Activated CD8-positive, alpha-beta memory T cell treated with anti-CD3 and anti-CD28 coated beads, Interleukin-2, amount 10 ng/mL, durations not matched to agents 7 days and 5 days (primary cell): ENCODE results near the gene PSMA5. TPM values are rescaled to one million over a fixed set of nuclear protein-coding genes. Genes with fewer than 3 reads are reported as not detected.
"Not testable (repeated sequence)": the region's sequence is repeated elsewhere in the genome, so short reads cannot be mapped to it uniquely, and the experiment has no call there.

Experiments used
- ATAC-seq: fragments of 150-1000 bp; cut with Tn5 transposase; one replicate; pipeline ENCODE4 v1.10.0; 2021; ENCODE audit warnings: moderate library complexity
- CTCF ChIA-PET: fragments of 350-600 bp; sonication (Branson Sonifier 250); formaldehyde crosslinking; loops from one replicate; lab custom pipeline; 2021; ENCODE audit warnings: antibody characterized with exemption; lab: Charles Lee
- DNase-seq: peaks from one replicate; pipeline ENCODE4 v3.0.0-alpha.2; 2020
- H3K27ac Mint-ChIP-seq: one replicate; pipeline ENCODE4 v1.8.0; 2021; ENCODE audit warnings: mild to moderate bottlenecking, mixed read lengths
- H3K27me3 Mint-ChIP-seq: one replicate; pipeline ENCODE4 v1.8.0; 2021; ENCODE audit warnings: mixed read lengths
- H3K36me3 Mint-ChIP-seq: one replicate; pipeline ENCODE4 v1.8.0; 2021; ENCODE audit warnings: mild to moderate bottlenecking, mixed read lengths
- H3K4me1 Mint-ChIP-seq: one replicate; pipeline ENCODE4 v1.8.0; 2021; ENCODE audit warnings: mixed read lengths
- H3K4me3 Mint-ChIP-seq: one replicate; pipeline ENCODE4 v1.8.0; 2021; ENCODE audit warnings: mild to moderate bottlenecking, moderate library complexity, mixed read lengths
- H3K9me3 Mint-ChIP-seq: one replicate; pipeline ENCODE4 v1.8.0; 2022; ENCODE audit warnings: low read depth, mixed read lengths
- total RNA-seq, 2 experiments: library from RNA; stranded (reverse); gene quantifications; one replicate each; pipeline ENCODE4 v1.2.3, GENCODE V29; 2021

PSMA5 gene
- total RNA-seq, 2 experiments from 2014 or later: 178 to 211 TPM

DNA sequence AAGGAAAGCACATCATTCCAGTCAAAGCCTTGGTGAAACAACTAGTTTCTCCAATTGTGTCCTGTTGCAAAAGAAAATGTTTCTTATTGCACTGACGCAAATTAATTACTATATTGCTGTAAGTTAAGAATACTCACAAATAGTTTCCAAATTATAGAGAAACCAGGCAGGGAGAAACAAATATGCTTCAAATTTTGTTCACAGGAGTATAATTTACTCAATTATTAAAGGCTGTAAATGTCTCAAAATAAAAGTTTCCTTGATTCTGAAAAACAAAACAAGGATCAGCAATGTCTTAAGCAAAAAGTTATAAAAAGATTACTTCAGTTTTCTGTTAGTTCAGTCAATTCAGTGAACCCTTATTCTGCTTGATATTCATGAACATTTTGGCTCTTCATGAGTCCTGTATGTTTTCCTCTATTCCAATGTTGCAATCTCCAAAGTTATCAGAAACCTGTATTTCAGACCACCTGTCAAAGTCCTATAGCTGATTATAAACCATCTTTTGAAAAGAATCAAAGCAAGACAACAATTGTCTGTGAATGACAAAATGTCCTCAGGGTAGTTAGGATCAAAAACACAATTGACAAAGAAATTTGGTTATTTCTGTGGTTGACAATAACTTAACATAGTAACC lies 28.4 kb upstream of the PSMA5 start:
- Mint-ChIP-seq H3K36me3 (peaks cover 15% of the 10 kb centered on the region), H3K9me3 (peaks cover 10% of the 10 kb centered on the region), H3K27me3 (peaks cover 53% of the 10 kb centered on the region), H3K27ac (no peak overlapping the region), H3K4me1 (no peaks in the 10 kb centered on the region), H3K4me3 (no peak overlapping the region)
- no peak for ATAC-seq
- no peak for DNase-seq
- CTCF ChIA-PET: interaction anchor here (1.6 kb wide), 1 partner anchor 14 kb away, joined by 3 read pairs; no protein-coding TSS in a partner anchor

DNA sequence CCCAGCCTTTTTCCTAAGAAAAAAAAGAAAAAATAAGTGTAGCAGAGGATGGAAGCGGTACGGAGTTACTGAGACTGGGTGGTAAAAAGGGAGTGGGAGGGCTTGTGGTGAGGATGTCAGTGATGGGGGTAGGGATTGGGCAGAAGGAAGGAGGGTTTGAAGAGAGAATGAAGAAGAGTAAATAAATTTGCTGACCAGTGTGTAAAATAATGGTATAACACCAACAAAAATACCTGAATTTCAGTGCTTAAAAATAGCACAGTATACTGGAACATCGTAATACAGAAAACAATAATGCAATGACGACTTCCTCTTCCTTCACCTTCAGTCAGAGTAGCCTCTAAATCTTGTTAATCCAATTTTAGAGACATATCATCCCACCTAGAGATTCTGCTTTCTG lies 21.3 kb upstream of the PSMA5 start:
- Mint-ChIP-seq H3K27ac (no peak overlapping the region), H3K4me3 (no peak overlapping the region), H3K4me1 (no peaks in the 10 kb centered on the region), H3K9me3 (peaks cover 2% of the 10 kb centered on the region), H3K36me3 (peaks cover 3% of the 10 kb centered on the region), H3K27me3 (peaks cover 39% of the 10 kb centered on the region)
- CTCF ChIA-PET: no interaction called here
- ATAC-seq: no peak
- DNase-seq: no peak

DNA sequence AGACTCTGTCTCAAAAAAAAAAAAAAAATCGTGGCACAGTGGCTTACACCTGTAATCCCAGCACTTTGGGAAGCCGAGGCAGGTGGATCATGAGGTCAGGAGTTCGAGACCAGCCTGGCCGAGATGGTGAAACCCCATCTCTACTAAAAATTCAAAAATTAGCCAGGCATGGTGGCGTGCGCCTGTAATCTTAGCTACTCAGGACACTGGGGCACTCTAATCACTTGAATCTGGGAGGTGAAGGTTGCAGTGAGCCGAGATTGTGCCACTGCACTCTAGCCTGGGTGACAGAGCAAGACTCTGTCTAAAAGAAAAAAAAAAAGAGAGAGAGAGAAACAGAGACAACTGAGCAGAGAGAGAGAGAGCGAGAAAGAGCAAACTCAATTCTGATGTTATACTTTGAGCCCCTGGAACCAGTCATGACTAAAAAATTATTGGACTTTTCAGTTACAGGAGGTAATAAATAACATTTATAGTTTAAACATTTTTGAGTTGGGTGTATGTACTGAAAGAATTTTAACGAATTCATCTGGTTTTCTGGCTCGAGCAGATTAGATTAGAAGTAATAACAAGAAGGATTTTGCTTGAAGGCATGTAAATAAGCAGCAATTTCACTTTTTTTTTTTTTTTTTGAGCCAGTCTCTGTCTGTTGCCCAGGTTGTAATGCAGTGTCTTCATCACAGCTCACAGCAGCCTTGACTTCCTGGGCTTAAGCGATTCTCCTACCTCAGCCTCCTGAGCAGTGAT lies 19.9 kb upstream of the PSMA5 start:
- CTCF ChIA-PET: interaction anchor here (1.4 kb wide), 1 partner anchor 86 kb away, joined by 4 read pairs; no protein-coding TSS in a partner anchor
- DNase-seq, ATAC-seq, H3K27ac Mint-ChIP-seq, H3K9me3 Mint-ChIP-seq, H3K36me3 Mint-ChIP-seq, H3K4me1 Mint-ChIP-seq, H3K4me3 Mint-ChIP-seq: not testable (repeated sequence)
- peaks cover 38% of the 10 kb centered on the region for H3K27me3 Mint-ChIP-seq

DNA sequence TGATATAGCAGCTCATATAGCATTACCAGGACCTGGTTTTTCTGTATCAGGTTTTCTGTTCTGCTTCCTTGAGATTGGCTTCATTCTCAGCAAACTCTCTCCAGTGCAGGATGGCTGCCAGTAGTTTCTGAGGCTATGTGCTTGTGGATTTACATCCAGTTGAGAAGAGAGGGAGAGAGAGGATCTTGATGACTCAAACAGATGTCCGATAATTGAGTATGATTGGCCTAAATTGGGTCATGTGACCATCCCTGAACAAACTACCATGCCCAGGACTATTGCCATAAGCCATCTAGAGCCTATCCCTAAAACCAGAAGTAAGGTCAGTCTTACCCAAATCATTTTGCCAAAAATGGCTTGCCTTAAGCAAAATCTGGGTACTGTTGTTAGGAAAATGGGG lies 18.1 kb upstream of the PSMA5 start:
- H3K4me1 Mint-ChIP-seq: no peaks in the 10 kb centered on the region
- no peak overlapping the region for H3K27ac Mint-ChIP-seq
- H3K27me3 Mint-ChIP-seq: peaks cover 24% of the 10 kb centered on the region
- DNase-seq: no peak
- no peaks in the 10 kb centered on the region for H3K36me3 Mint-ChIP-seq
- ATAC-seq: no peak
- H3K4me3 Mint-ChIP-seq: no peak overlapping the region
- CTCF ChIA-PET: no interaction called here
- no peaks in the 10 kb centered on the region for H3K9me3 Mint-ChIP-seq

DNA sequence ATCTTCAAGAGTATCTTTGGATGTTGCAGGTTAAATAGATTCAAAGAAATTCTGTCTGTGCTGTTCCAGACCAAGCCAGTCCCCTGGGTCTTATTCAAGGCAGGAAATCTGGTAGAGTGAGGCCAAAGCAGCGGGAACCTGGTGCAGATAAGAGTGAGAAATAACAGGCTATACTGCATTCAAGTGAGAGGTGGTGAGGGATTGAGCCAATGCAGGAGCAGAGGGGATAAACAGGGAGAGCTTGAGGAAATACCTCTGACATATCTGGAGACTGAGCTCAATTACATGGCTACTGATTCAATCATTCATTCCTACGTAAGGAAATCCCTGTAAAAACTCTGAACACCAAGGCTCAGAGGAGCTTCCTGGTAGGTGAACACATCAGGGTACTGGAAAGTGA lies 17.2 kb upstream of the PSMA5 start:
- Mint-ChIP-seq H3K9me3 (no peaks in the 10 kb centered on the region), H3K4me1 (no peaks in the 10 kb centered on the region), H3K27me3 (peaks cover 21% of the 10 kb centered on the region), H3K4me3 (no peak overlapping the region), H3K27ac (no peak overlapping the region), H3K36me3 (no peaks in the 10 kb centered on the region)
- no peak for ATAC-seq
- DNase-seq: no peak
- CTCF ChIA-PET: no interaction called here

DNA sequence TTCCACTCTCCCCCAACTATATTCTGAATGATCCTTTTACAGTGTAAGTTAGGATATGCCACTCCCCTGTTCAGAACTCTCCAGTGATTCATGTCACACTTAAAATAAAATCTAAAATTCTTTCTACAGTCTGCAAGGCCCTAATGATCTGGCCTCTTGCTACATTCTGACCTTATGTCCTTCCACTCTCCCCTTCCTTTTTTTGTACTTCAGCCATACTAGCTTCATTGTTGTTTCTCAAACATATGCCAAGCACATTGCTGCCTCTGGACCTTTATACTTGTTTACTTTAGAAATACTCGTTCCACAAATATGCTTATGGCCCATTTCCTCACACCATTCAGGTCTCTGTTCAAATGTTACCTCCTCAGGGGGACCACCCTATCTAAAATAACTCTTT lies 14.8 kb upstream of the PSMA5 start:
- Mint-ChIP-seq H3K4me3 (no peak overlapping the region), H3K9me3 (no peaks in the 10 kb centered on the region), H3K27me3 (peaks cover 9% of the 10 kb centered on the region), H3K36me3 (no peaks in the 10 kb centered on the region), H3K4me1 (no peaks in the 10 kb centered on the region), H3K27ac (no peak overlapping the region)
- ATAC-seq: no peak
- CTCF ChIA-PET: no interaction called here
- DNase-seq: no peak

DNA sequence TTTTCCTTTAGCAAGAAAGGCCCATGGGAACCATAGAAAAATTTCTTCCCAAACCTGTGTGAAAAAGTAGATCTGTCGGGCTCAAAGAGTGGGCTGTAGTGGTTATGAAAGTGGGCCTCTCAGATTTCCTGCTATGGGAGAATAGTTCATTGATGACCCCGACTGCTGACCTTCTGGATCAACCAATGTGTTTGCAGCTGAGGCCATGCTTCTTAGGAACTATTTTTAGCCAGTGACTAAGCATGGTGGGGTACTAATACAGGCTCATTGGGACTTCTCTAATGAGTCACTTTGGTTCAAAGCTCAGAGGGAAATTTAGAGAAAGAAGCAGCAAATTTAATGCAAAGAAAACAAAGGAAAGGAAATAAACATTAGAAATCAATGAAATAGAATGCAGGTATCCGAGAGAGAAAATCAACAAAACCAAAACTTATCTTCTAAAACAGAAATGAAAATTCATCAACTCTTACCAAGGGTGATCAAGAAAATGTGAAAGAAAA lies 12.6 kb upstream of the PSMA5 start:
- H3K36me3 Mint-ChIP-seq: no peaks in the 10 kb centered on the region
- H3K4me3 Mint-ChIP-seq: no peak overlapping the region

DNA sequence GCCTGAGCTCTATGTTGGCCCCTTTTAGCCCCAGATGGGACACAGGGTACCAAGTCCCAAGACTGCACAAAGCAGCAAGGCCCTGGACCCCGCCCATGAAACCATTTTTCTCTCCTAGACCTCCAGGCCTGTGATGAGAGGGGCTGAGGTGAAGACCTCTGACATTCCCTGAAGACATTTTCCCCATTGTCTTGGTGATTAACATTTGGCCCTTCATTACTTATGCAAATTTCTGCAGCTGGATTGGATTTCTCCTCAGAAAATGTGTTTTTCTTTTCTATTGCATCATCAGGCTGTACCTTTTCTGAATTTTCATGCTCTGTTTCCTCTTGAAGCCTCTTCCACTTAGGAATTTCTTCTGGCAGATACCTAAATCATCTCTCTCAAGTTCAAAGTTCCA lies 8.2 kb upstream of the PSMA5 start:
- DNase-seq (no peak), ATAC-seq (no peak)
- CTCF ChIA-PET: interaction anchor here (1.0 kb wide), 1 partner anchor 99 kb away, joined by 3 read pairs; no protein-coding TSS in a partner anchor
- no peaks in the 10 kb centered on the region for H3K4me1 Mint-ChIP-seq
- H3K36me3 Mint-ChIP-seq: no peaks in the 10 kb centered on the region
- H3K27ac Mint-ChIP-seq: no peak overlapping the region
- no peak overlapping the region for H3K4me3 Mint-ChIP-seq
- no peaks in the 10 kb centered on the region for H3K27me3 Mint-ChIP-seq
- no peaks in the 10 kb centered on the region for H3K9me3 Mint-ChIP-seq

More for the DNA sequence above, 12.6 kb upstream of the PSMA5 start:
- no peak overlapping the region for H3K27ac Mint-ChIP-seq
- no peak for DNase-seq
- CTCF ChIA-PET: no interaction called here
- H3K4me1 Mint-ChIP-seq: no peaks in the 10 kb centered on the region
- H3K27me3 Mint-ChIP-seq: no peaks in the 10 kb centered on the region
- no peak for ATAC-seq
- H3K9me3 Mint-ChIP-seq: no peaks in the 10 kb centered on the region

DNA sequence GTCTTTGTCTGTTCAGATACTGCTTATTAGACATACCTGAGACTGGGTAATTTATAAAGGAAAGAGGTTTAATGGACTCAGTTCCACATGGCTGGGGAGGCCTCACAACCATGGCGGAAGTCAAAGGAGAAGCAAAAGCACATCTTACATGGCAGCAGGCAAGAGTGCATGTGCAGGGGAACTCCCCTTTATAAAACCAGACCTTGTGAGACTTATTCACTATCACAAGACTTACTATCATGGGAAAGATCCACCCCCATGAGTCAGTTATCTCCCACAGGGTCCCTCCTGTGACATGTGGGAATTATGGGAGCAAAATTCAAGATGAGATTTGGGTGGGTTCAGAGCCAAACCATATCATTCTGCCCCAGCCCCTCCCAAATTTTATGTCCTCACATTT lies 7.1 kb upstream of the PSMA5 start:
- ATAC-seq: no peak

DNA sequence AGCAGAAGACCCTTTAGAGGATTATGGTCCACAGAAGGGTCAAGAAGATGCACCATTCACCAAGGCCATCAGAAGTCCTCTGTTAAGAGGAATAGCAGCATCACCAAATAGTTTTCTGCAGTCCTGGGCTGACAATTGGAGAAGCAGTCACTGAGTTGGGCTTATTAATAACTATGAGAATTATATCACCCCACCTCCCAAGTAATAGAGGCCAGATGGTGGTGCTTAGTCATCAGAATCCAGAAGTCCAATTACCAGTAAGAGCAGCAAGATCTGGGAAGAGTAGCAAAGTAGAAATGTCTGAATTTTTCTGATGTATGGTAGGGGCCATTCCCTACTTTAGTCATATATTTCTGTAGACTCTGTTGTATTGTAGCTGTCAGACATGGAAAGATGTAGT lies 6.1 kb upstream of the PSMA5 start:
- no peak for ATAC-seq
- CTCF ChIA-PET: no interaction called here
- Mint-ChIP-seq H3K36me3 (no peaks in the 10 kb centered on the region), H3K4me1 (peaks cover 6% of the 10 kb centered on the region), H3K4me3 (no peak overlapping the region), H3K27me3 (no peaks in the 10 kb centered on the region), H3K27ac (no peak overlapping the region), H3K9me3 (no peaks in the 10 kb centered on the region)
- no peak for DNase-seq

More for the DNA sequence above, 7.1 kb upstream of the PSMA5 start:
- Mint-ChIP-seq H3K4me3 (no peak overlapping the region), H3K9me3 (no peaks in the 10 kb centered on the region), H3K27me3 (no peaks in the 10 kb centered on the region), H3K27ac (no peak overlapping the region), H3K4me1 (peaks cover 3% of the 10 kb centered on the region), H3K36me3 (no peaks in the 10 kb centered on the region)
- no peak for DNase-seq
- CTCF ChIA-PET: no interaction called here

DNA sequence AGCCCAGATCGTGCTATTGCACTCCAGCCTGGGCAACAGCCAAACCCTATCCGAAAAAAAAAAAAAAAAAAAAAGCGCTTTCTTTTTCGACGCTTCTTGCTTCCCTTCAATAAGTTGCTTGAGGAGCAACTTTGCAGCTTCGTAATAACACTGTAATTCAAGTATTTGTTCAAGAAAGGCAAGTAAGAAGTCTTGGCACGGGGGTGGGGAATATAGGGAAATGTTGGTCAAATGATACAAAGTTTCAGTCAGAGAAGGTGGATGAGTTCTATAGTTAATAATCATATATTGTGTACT lies 871 bp upstream of the PSMA5 start:
- no peaks in the 10 kb centered on the region for H3K27me3 Mint-ChIP-seq
- H3K9me3 Mint-ChIP-seq: no peaks in the 10 kb centered on the region
- peak overlapping the region; percentile 99 for H3K27ac Mint-ChIP-seq
- H3K4me1 Mint-ChIP-seq: peaks cover 34% of the 10 kb centered on the region
- no peak for ATAC-seq
- no peak for DNase-seq
- CTCF ChIA-PET: interaction anchor here (1.1 to 4.0 kb wide), 10 partner anchors 17 to 226 kb away, joined by 3 to 45 read pairs (median 4); partner anchors contain the start of genes ATXN7L2, CYB561D1, PSRC1 and SORT1
- H3K4me3 Mint-ChIP-seq: peak overlapping the region; percentile 90
- peaks cover 19% of the 10 kb centered on the region for H3K36me3 Mint-ChIP-seq

DNA sequence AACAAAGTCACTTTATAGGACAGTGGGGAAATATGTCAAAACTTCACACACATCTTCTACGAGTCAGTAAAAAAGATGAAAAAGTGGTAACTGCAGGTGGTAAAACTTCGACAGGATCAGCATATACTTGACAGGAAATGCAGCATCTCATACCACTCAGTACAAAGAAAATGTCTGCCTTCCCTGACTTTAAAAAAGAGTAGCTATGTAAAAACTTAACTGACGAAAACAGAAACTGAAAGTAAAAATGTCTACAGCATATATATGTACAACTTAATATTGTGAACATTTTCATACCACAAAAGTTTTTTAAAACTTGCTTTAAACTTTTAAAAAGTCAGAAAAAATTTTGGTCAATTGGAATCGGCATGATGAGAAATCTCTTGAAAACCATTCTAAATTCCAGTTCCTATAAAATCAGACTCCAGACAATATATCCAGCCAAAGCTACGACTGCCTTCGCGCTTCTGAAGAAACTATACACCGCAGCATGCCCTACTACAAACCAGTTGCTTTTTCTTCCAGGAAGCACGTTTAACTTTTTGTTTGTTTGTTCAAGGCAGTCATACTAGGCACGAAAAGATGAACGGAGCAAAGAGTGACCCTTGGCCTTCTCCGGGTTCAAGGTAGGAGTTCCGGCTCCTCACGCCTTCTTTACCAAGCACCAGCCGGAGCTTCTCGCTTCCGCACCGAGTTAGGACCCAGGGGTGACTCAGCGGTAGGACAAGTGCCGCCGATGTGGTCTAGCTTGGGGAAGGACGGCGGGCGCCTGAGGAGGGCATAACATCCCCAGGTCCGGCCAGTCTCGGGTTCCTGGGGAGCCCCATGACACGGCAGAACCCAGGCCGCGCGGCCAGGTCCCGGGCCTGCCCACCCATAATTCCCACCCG lies 612 bp downstream of the PSMA5 start:
- Mint-ChIP-seq H3K4me3 (peak overlapping the region; percentile 90), H3K27me3 (no peaks in the 10 kb centered on the region), H3K9me3 (no peaks in the 10 kb centered on the region), H3K4me1 (peaks cover 39% of the 10 kb centered on the region), H3K27ac (peak overlapping the region; percentile 99), H3K36me3 (peaks cover 28% of the 10 kb centered on the region)
- DNase-seq (peak; percentile 84), ATAC-seq (peak; percentile 40)
- CTCF ChIA-PET: interaction anchor here (1.0 to 4.0 kb wide), 20 partner anchors 14 to 559 kb away, joined by 3 to 45 read pairs (median 4); partner anchors contain the start of genes AHCYL1, ATXN7L2, CYB561D1 and PSRC1

DNA sequence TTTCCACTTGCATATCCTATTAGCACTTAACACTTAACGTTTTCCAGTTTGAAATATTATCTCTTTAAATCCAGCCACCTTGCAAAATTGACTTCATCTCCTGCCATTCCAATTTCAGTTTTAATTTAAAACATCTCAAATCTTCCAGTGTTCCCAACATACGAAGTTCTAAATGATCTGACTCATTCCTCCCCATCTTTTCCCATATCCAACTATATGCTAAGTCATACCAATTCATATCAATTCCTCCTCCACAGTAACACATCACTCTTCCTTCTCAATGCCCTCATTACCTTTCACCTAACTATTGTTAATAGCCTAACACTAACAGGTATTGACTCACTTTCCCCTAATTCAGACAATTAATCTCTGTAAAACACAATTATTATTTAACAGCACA lies 2.8 kb downstream of the PSMA5 start:
- Mint-ChIP-seq H3K27ac (peak overlapping the region; percentile 99), H3K4me1 (peaks cover 43% of the 10 kb centered on the region), H3K9me3 (no peaks in the 10 kb centered on the region), H3K4me3 (peak overlapping the region; percentile 90), H3K27me3 (no peaks in the 10 kb centered on the region), H3K36me3 (peaks cover 39% of the 10 kb centered on the region)
- DNase-seq (no peak), ATAC-seq (no peak)
- CTCF ChIA-PET: interaction anchor here (0.8 to 1.1 kb wide), 2 partner anchors 24 to 216 kb away, joined by 3 read pairs; no protein-coding TSS in a partner anchor
